Activated CD4-positive, alpha-beta memory T cell treated with anti-CD3 and anti-CD28 coated beads, Interleukin-2, amount 10 ng/mL, durations not matched to agents 7 days and 5 days (primary cell): Measurements from ENCODE around the gene ATG14. TPM values are rescaled to one million over a fixed set of nuclear protein-coding genes. Genes with fewer than 3 reads are reported as not detected.
"Not testable (repeated sequence)": the region's sequence is repeated elsewhere in the genome, so short reads cannot be mapped to it uniquely, and the experiment has no call there.

Experiments used
- CTCF ChIA-PET: fragments of 350-600 bp; sonication (Branson Sonifier 250); formaldehyde crosslinking; loops from one replicate; lab custom pipeline; 2021; ENCODE audit warnings: antibody characterized with exemption, inconsistent platforms; lab: Charles Lee
- POLR2A ChIA-PET: fragments of 350-600 bp; sonication (Branson Sonifier 250); formaldehyde crosslinking; loops from one replicate; lab custom pipeline; 2021; ENCODE audit warnings: antibody characterized with exemption; lab: Charles Lee
- DNase-seq: peaks from one replicate; pipeline ENCODE4 v3.0.0-alpha.2; 2020
- H3K27ac Mint-ChIP-seq: one replicate; pipeline ENCODE4 v1.8.0; 2021; ENCODE audit warnings: mild to moderate bottlenecking, mixed read lengths
- H3K27me3 Mint-ChIP-seq: one replicate; pipeline ENCODE4 v1.8.0; 2021; ENCODE audit warnings: mixed read lengths
- H3K36me3 Mint-ChIP-seq: one replicate; pipeline ENCODE4 v1.8.0; 2021; ENCODE audit warnings: low read depth, mixed read lengths
- H3K4me1 Mint-ChIP-seq: one replicate; pipeline ENCODE4 v1.8.0; 2021; ENCODE audit warnings: mixed read lengths
- H3K4me3 Mint-ChIP-seq: one replicate; pipeline ENCODE4 v1.8.0; 2021; ENCODE audit warnings: mild to moderate bottlenecking, mixed read lengths
- H3K9me3 Mint-ChIP-seq: one replicate; pipeline ENCODE4 v1.8.0; 2021; ENCODE audit warnings: mixed read lengths
- total RNA-seq, 2 experiments: library from RNA; stranded (reverse); gene quantifications; one replicate each; pipeline ENCODE4 v1.2.3, GENCODE V29; 2021

The ATG14 gene
- total RNA-seq = 1 to 10 TPM; 5.5 TPM

GRCh38 chr14:55411426-55412389 lies at the start of gene ATG14:
Gene ATG14 (minus strand): TSS chr14:55411830. CDS start chr14:55411822, 8 bp downstream.
- POLR2A ChIA-PET = interaction anchor here (0.8 to 2.2 kb wide), 10 partner anchors 8 to 260 kb away, joined by 3 to 12 read pairs (median 4); partner anchors contain the start of gene DLGAP5
- CTCF ChIA-PET = interaction anchor here (1.0 to 1.5 kb wide), 4 partner anchors 140 to 199 kb away, joined by 3 to 5 read pairs (median 4); no protein-coding TSS in a partner anchor
- peak; percentile 81 for DNase-seq
- H3K27ac Mint-ChIP-seq = peak within 1 kb of the TSS; percentile 61
- H3K4me1 Mint-ChIP-seq = peaks cover 32% of the 10 kb centered on the region
- peaks cover 2% of the 10 kb centered on the region for H3K27me3 Mint-ChIP-seq
- no peaks in the 10 kb centered on the region for H3K9me3 Mint-ChIP-seq
- peak within 1 kb of the TSS; percentile 83 for H3K4me3 Mint-ChIP-seq
- no peaks in the 10 kb centered on the region for H3K36me3 Mint-ChIP-seq

GRCh38 chr14:55458800-55459515 lies 47.3 kb upstream of the ATG14 start:
- peaks cover 9% of the 10 kb centered on the region for H3K27me3 Mint-ChIP-seq
- H3K4me1 Mint-ChIP-seq = peaks cover 21% of the 10 kb centered on the region
- no peak for DNase-seq
- no peaks in the 10 kb centered on the region for H3K9me3 Mint-ChIP-seq
- no peak overlapping the region for H3K4me3 Mint-ChIP-seq
- ChIA-PET POLR2A (no interaction called here), CTCF (interaction anchor here (1.0 to 1.2 kb wide), 3 partner anchors 9 to 15 kb away, joined by 3 to 5 read pairs (median 3); no protein-coding TSS in a partner anchor)
- H3K27ac Mint-ChIP-seq = no peak overlapping the region
- H3K36me3 Mint-ChIP-seq = no peaks in the 10 kb centered on the region

- Mint-ChIP-seq H3K4me1 (peaks cover 14% of the 10 kb centered on the region), H3K36me3 (no peaks in the 10 kb centered on the region), H3K4me3 (no peak overlapping the region), H3K9me3 (no peaks in the 10 kb centered on the region), H3K27ac (no peak overlapping the region), H3K27me3 (peaks cover 8% of the 10 kb centered on the region)
- ChIA-PET CTCF (interaction anchor here (1.2 kb wide), 1 partner anchor 11 kb away, joined by 4 read pairs; no protein-coding TSS in a partner anchor), POLR2A (no interaction called here)
- no peak for DNase-seq
Measured at GRCh38 chr14:55457496-55457895, 45.9 kb upstream of the ATG14 start.

- H3K36me3 Mint-ChIP-seq, H3K27ac Mint-ChIP-seq, H3K9me3 Mint-ChIP-seq, CTCF ChIA-PET, POLR2A ChIA-PET, DNase-seq, H3K27me3 Mint-ChIP-seq, H3K4me3 Mint-ChIP-seq: not testable (repeated sequence)
- H3K4me1 Mint-ChIP-seq = peaks cover 14% of the 10 kb centered on the region
Measured at GRCh38 chr14:55456411-55456810, 44.8 kb upstream of the ATG14 start.

- peaks cover 3% of the 10 kb centered on the region for H3K27me3 Mint-ChIP-seq
- DNase-seq = no peak
- POLR2A ChIA-PET = no interaction called here
- H3K9me3 Mint-ChIP-seq = no peaks in the 10 kb centered on the region
- H3K4me3 Mint-ChIP-seq = no peak overlapping the region
- no peak overlapping the region for H3K27ac Mint-ChIP-seq
- CTCF ChIA-PET = no interaction called here
- H3K4me1 Mint-ChIP-seq = peaks cover 14% of the 10 kb centered on the region
- no peaks in the 10 kb centered on the region for H3K36me3 Mint-ChIP-seq
Measured at GRCh38 chr14:55454264-55455002, 42.8 kb upstream of the ATG14 start.

- Mint-ChIP-seq H3K4me1 (peaks cover 3% of the 10 kb centered on the region), H3K27ac (no peak overlapping the region), H3K4me3 (no peak overlapping the region), H3K27me3 (peaks cover 3% of the 10 kb centered on the region), H3K36me3 (no peaks in the 10 kb centered on the region), H3K9me3 (no peaks in the 10 kb centered on the region)
- CTCF ChIA-PET = no interaction called here
- POLR2A ChIA-PET = no interaction called here
- DNase-seq = no peak
Measured at GRCh38 chr14:55451950-55452349, 40.3 kb upstream of the ATG14 start.

GRCh38 chr14:55451398-55451797 lies 39.8 kb upstream of the ATG14 start:
- H3K9me3 Mint-ChIP-seq = no peaks in the 10 kb centered on the region
- H3K27ac Mint-ChIP-seq = no peak overlapping the region
- peaks cover 3% of the 10 kb centered on the region for H3K4me1 Mint-ChIP-seq
- CTCF ChIA-PET = no interaction called here
- DNase-seq = no peak
- no peaks in the 10 kb centered on the region for H3K36me3 Mint-ChIP-seq
- H3K27me3 Mint-ChIP-seq = peaks cover 3% of the 10 kb centered on the region
- POLR2A ChIA-PET = no interaction called here
- no peak overlapping the region for H3K4me3 Mint-ChIP-seq

GRCh38 chr14:55450987-55451386 lies 39.4 kb upstream of the ATG14 start:
- H3K4me1 Mint-ChIP-seq = peaks cover 3% of the 10 kb centered on the region
- no peak overlapping the region for H3K27ac Mint-ChIP-seq
- H3K9me3 Mint-ChIP-seq = no peaks in the 10 kb centered on the region
- no peak overlapping the region for H3K4me3 Mint-ChIP-seq
- ChIA-PET POLR2A (no interaction called here), CTCF (no interaction called here)
- no peaks in the 10 kb centered on the region for H3K36me3 Mint-ChIP-seq
- H3K27me3 Mint-ChIP-seq = peaks cover 3% of the 10 kb centered on the region
- DNase-seq = no peak

GRCh38 chr14:55450539-55450938 lies 38.9 kb upstream of the ATG14 start:
- H3K27me3 Mint-ChIP-seq = peaks cover 3% of the 10 kb centered on the region
- no peak for DNase-seq
- no peak overlapping the region for H3K4me3 Mint-ChIP-seq
- no peaks in the 10 kb centered on the region for H3K9me3 Mint-ChIP-seq
- no peak overlapping the region for H3K27ac Mint-ChIP-seq
- no peaks in the 10 kb centered on the region for H3K36me3 Mint-ChIP-seq
- ChIA-PET CTCF (interaction anchor here (1.1 kb wide), 2 partner anchors 8 to 34 kb away, joined by 3 read pairs; no protein-coding TSS in a partner anchor), POLR2A (no interaction called here)
- peaks cover 3% of the 10 kb centered on the region for H3K4me1 Mint-ChIP-seq

GRCh38 chr14:55450124-55450523 lies 38.5 kb upstream of the ATG14 start:
- POLR2A ChIA-PET = no interaction called here
- CTCF ChIA-PET = interaction anchor here (1.1 kb wide), 2 partner anchors 9 to 34 kb away, joined by 3 read pairs; no protein-coding TSS in a partner anchor

GRCh38 chr14:55449116-55449515 lies 37.5 kb upstream of the ATG14 start:
- H3K4me1 Mint-ChIP-seq = no peaks in the 10 kb centered on the region
- no peak for DNase-seq
- CTCF ChIA-PET = no interaction called here
- POLR2A ChIA-PET = no interaction called here
- H3K9me3 Mint-ChIP-seq = no peaks in the 10 kb centered on the region
- no peak overlapping the region for H3K4me3 Mint-ChIP-seq
- peaks cover 3% of the 10 kb centered on the region for H3K27me3 Mint-ChIP-seq
- H3K27ac Mint-ChIP-seq = no peak overlapping the region
- H3K36me3 Mint-ChIP-seq = no peaks in the 10 kb centered on the region

More at GRCh38 chr14:55450124-55450523, 38.5 kb upstream of the ATG14 start:
- peaks cover 3% of the 10 kb centered on the region for H3K4me1 Mint-ChIP-seq
- no peaks in the 10 kb centered on the region for H3K9me3 Mint-ChIP-seq
- no peaks in the 10 kb centered on the region for H3K36me3 Mint-ChIP-seq
- H3K4me3 Mint-ChIP-seq = no peak overlapping the region
- H3K27ac Mint-ChIP-seq = no peak overlapping the region
- DNase-seq = no peak
- peaks cover 3% of the 10 kb centered on the region for H3K27me3 Mint-ChIP-seq

GRCh38 chr14:55448141-55448614 lies 36.5 kb upstream of the ATG14 start:
- ChIA-PET CTCF (interaction anchor here (3.6 kb wide), 1 partner anchor 13 kb away, joined by 30 read pairs; no protein-coding TSS in a partner anchor), POLR2A (no interaction called here)
- Mint-ChIP-seq H3K9me3 (no peaks in the 10 kb centered on the region), H3K27me3 (no peaks in the 10 kb centered on the region), H3K36me3 (no peaks in the 10 kb centered on the region), H3K4me3 (no peak overlapping the region), H3K4me1 (no peaks in the 10 kb centered on the region), H3K27ac (no peak overlapping the region)
- no peak for DNase-seq
